HG03139 (cell line): ENCODE data around the gene MYO1G.

Source experiments
- ATAC-seq: cut with Tn5 transposase; IDR thresholded peaks from one replicate; pipeline ENCODE4 v1.9.1; 2021; ENCODE audit not compliant: unreplicated experiment

MYO1G gene

GRCh38 chr7:44981035-44981706 lies 2.4 kb upstream of the MYO1G start:
- no peak for ATAC-seq

GRCh38 chr7:44980393-44981034 lies 1.7 kb upstream of the MYO1G start:
- ATAC-seq, result peak; percentile 25

GRCh38 chr7:44979481-44980392 lies 922 bp upstream of the MYO1G start:
- no peak for ATAC-seq

- no peak for ATAC-seq
These were observed 868 bp downstream of the MYO1G start for GRCh38 chr7:44977959-44978335.

DNA sequence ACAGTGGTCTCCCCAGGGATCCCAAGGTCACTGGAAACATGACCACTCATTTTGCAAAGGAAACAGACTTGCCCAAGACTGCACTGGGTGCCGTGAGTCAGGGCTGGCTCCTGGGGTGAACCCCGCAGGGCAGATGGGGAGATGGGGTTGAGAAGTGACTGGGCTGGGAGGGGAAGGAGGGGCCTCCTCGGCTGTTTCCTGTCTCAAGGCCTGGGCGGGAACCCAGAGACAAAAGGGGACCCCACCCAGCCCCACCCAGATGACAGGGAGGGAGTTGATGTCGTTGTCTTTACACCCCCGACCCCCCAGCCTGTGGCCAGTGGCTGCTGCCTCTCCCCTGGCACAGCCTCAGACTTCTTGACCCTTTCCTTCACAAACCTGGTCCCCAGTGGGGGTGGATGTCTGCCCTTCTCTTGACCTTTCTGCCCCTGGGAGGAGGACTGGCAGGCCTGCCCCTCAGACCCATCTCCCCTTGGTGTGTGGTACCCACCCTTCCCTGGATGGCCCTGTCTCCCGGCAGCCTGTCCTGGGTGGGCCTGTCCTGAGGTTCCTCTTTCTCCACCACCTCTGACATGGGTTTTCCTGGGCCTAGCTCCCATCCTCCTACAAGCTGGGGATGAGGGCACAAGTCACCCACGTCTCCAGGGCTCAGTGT lies 1.4 kb downstream of the MYO1G start:
- no peak for ATAC-seq

- ATAC-seq, result no peak
These were observed 2.0 kb downstream of the MYO1G start for GRCh38 chr7:44976746-44977196.

DNA sequence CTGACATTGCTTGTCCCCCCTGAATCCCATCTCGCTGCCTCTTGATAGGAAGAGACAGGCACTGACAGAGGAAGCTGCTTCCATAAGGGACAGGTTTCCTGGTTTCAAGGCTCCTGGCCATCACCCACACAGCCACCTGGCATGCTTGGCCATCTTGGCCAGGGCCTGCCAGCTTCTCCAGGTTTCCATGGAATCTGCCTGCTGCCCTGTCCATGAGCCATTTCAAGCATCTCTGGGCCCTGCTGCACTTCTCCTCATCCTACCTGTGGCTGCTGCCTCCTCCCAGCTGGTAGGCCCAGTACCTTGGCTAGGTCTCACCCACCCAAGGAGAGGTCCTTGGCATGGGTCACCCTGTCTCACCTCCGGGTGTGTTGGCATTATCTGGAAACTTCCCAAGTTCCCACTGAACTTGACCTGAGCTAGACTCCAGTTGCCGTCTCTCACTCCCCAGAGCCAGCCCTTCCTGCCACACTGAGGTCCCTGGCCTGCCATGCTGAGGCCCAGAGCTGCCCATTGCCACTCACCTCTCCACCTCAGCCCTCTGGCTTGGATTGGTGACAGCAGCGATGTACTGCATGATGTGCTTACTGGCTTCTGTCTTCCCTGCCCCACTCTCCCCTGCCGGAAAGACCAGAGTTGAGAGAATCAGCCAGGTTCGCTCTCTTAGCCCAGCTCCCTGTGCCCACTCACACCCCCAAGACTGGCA lies 2.6 kb downstream of the MYO1G start:
- ATAC-seq, result no peak

GRCh38 chr7:44975331-44976039 lies 3.3 kb downstream of the MYO1G start:
- ATAC-seq, result no peak

- ATAC-seq, result no peak
These were observed 4.3 kb downstream of the MYO1G start for GRCh38 chr7:44974549-44974948.

DNA sequence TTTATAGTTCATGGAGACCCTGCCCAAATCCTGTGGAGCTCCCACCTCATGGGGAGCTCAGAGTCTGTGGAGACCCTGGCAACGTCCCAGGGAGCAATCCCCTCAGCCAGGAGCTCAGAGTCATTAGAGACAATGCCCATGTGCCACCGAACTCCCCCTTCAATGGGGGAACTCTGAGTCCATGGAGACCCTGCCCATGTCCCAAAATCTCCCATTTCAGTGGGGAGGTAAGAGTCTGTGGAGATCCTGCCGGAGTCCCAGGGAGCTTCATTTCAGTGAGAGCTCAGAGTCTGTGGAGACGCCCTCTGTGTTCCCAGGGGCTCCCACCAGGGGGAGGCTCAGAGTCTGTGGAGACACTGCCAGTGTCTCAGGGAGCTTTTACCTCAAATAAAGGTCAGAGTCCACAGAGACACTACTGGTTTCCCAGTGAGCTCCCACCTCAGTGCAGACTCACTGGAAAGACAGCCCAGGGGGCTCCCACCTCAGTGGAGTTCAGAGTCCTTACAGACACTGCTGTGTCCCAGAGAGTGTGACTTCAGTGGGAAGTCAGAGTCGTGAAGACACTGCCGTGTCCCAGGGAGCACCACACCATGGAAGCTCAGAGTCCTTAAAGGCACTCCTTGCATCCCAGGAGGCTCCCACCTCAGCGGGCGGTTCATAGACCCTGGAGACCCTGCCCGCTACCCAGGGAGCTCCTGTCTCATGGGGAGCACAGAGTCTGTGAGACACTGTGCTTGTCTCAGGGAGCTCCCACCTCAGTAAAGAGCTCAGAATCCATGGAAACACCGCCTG lies 5.0 kb downstream of the MYO1G start:
- no peak for ATAC-seq

GRCh38 chr7:44972562-44972961 lies 6.3 kb downstream of the MYO1G start:
- no peak for ATAC-seq

DNA sequence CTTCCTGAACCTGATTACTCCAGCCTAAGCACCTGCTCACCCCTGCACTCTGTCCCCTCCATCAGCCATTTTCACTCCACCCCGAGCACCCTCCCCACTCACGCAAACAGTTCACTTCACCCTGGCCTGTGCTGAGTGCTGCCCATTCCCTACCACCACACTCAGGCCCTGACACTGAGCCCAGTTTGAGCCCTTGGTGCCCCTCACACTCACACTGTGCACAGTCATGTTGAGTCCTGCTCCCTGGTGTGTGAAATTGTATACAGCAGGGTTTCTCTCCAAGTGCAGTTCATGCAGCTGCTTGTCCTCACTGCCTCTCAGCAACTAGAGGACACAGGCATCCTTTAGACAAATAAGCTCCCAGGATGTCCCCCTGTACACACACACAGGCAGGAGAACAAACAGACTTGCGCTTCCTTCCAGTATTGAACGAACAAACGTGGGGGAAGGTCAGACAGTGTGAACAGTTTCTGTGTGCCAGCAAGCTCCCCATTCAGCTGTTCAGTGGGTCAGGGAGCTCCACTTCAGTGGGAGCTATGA lies 6.8 kb downstream of the MYO1G start:
- ATAC-seq, result no peak

DNA sequence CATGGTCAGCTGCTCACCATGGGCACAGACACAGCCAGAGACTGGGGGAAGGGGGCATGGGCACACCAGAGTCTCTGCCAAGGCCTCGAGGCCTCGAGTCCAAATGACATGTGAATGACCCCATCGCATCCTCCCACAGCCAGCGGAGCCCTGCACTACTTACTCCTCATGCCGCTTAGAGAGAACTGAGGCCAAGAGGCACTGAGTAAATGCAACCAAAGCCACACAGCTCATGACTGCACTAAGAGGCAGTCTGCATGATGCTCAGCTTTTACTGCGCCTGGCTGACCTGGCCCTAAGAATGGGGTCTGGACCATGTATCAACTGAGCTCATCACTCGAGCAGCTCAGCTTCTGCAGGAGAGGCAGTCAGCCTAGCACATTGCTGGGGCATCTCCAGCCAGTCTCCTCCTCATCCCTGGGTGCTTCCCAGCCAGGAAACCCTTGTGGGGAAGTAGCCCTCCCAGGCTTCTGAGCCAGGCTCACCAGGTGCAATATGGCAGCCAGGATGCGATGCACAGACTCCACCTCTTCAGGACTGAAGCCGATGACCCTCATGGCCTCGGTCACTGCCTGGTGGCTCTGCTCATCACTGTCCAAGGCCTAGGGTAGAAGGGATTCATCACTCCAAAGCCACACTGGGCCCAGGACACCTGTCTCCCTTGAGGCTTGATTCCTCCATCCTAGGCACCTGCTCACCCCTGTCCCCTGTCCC lies 7.5 kb downstream of the MYO1G start:
- no peak for ATAC-seq

DNA sequence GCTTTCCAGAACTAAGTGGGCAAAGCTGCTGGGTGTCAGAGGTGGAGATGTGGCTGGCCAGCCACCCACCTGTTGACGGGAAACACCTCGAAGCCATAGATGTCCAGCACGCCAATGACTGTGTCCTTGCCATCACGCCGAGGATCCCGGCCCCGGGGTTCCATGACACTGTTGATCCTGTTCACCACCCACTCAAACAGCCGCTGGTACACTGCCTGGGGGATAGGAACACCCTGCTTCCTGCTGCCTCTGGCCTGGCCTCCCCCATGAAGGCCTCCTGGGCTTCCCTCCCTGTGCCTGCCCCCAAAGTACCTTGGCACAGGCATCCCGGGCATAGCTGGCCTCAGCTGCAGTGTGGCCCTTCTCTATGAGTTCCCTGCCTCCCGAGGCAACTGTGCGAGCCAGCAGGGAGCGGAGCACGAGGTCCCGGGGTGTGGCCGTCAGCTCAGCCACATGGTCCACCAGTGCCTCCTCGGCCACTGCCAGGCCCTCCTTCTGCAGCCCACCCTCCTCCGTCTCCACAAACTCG lies 8.2 kb downstream of the MYO1G start:
- ATAC-seq, result no peak

DNA sequence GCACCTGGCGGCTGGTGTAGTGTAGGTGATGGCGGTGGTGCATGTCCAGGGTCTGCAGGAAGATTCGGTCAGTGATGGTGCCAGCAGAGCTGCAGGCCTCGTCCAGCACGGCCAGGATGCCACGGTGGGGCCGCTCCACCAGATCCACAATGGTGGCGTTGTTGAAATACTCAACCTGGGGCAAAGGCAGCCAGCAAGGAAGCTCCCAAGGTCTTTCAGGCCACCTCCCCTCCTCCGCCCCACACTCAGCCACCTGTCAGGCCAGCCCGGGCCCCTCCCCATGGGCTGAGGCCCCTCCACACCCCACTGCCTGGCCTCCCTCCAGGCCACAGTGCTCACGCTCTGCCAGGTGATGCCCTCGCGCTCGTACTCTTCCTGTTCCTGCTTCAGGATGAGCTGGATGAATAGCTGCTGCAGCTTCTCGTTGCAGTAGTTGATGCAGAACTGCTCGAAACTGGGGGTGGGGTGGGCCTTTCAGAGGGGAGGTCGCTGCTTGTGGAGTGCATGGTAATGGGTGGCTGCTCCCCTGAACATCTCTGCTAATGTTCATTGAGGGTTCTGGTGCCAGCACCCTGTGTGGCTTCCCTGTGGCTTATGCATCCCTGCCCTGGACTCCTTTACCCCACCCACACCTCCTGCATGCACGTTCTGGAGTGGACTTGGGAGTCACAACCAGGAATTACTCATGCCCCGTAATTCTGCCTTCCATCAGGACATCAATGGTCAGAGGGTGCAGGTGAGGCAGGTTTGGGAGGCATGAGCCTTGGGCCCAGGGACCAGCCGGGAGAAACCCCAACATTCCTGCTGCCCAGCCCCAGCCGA lies 8.9 kb downstream of the MYO1G start:
- ATAC-seq, result no peak

- no peak for ATAC-seq
These were observed 9.6 kb downstream of the MYO1G start for GRCh38 chr7:44969049-44969700.
